SK-N-SH (cell line): Measurements from ENCODE around the gene D2HGDH. TPM values are rescaled to one million over a fixed set of nuclear protein-coding genes. Genes with fewer than 3 reads are reported as not detected.
A peak's percentile ranks its signal among the peaks of the same experiment; 100 is the strongest.

Source experiments
- CTCF ChIA-PET: fragments of 300-600, 350-600 bp; formaldehyde crosslinking; extraction: SDS; loops from one replicate; lab custom pipeline; 2021; lab: Yijun Ruan, JAX
- POLR2A ChIA-PET: fragments of 350-600 bp; sonication (Branson Sonifier 250); formaldehyde crosslinking; extraction: SDS; loops from one replicate; lab custom pipeline; 2020; ENCODE audit warnings: antibody characterized with exemption, inconsistent platforms; lab: Yijun Ruan, JAX
- DNase-seq: peaks from one replicate; pipeline ENCODE4 v3.0.0; 2012
- H2AFZ ChIP-seq: fragments of 200-600 bp; sonication (generic); 2 replicates; pipeline ENCODE4 v1.8.1; 2016; ENCODE audit warnings: antibody characterized with exemption, mild to moderate bottlenecking, low read depth
- H3F3A ChIP-seq: fragments of 200-600 bp; sonication (generic); replicated peaks from 2 replicates; pipeline ENCODE3; 2016; ENCODE audit warnings: antibody characterized with exemption, mild to moderate bottlenecking; ENCODE audit not compliant: insufficient read depth
- H3K27ac ChIP-seq, 2 experiments: fragments of 200-500 bp in 1 of 2; fragments of 200-600 bp in 1 of 2; sonication (Bioruptor generic) in 1 of 2; sonication (generic), shearing (Covaris generic) in 1 of 2; 2 replicates each; pipeline versions ENCODE4 v1.5.1 to v1.6.1; 2014 to 2016; ENCODE audit warnings: low read depth in 2 of 2, inconsistent platforms in 1 of 2, low read length in 1 of 2, mild to moderate bottlenecking in 1 of 2, mixed read lengths in 1 of 2
- H3K27me3 ChIP-seq: fragments of 200-600 bp; sonication (generic), shearing (Covaris generic); 2 replicates; pipeline ENCODE4 v1.6.1; 2016; ENCODE audit warnings: mixed run types; ENCODE audit not compliant: insufficient read depth
- H3K36me3 ChIP-seq, 2 experiments: fragments of 200-500 bp in 1 of 2; fragments of 200-600 bp in 1 of 2; sonication (Bioruptor generic) in 1 of 2; sonication (generic) in 1 of 2; replicated peaks in 1 of 2; 2 replicates each; pipeline versions ENCODE3 to v1.5.1; 2014 to 2016; ENCODE audit warnings: low read length in 1 of 2, mild to moderate bottlenecking in 1 of 2; ENCODE audit not compliant: insufficient read depth in 2 of 2, control insufficient read depth in 1 of 2
- H3K4me1 ChIP-seq, 2 experiments: fragments of 200-500 bp in 1 of 2; fragments of 200-600 bp in 1 of 2; sonication (Bioruptor generic) in 1 of 2; sonication (generic), shearing (Covaris generic) in 1 of 2; 2 replicates each; pipeline versions ENCODE4 v1.5.1 to v1.6.1; 2014 to 2016; ENCODE audit warnings: low read depth in 1 of 2, low read length in 1 of 2, mixed run types in 1 of 2; ENCODE audit not compliant: insufficient read depth in 2 of 2, control insufficient read depth in 1 of 2
- H3K4me2 ChIP-seq: fragments of 200-600 bp; sonication (generic), shearing (Covaris generic); 2 replicates; pipeline ENCODE4 v1.6.1; 2017; ENCODE audit warnings: mixed run types
- H3K4me3 ChIP-seq, 2 experiments: fragments of 200-500 bp in 1 of 2; fragments of 200-600 bp in 1 of 2; sonication (Bioruptor generic) in 1 of 2; sonication (generic), shearing (Covaris generic) in 1 of 2; 2 replicates each; pipeline versions ENCODE4 v1.5.1 to v1.8.1; 2014 to 2016; ENCODE audit warnings: low read depth in 2 of 2, inconsistent platforms in 1 of 2, low read length in 1 of 2, mild to moderate bottlenecking in 1 of 2, mixed read lengths in 1 of 2, moderate library complexity in 1 of 2
- H3K79me2 ChIP-seq: fragments of 200-600 bp; sonication (generic); 2 replicates; pipeline ENCODE4 v1.8.1; 2017; ENCODE audit warnings: mild to moderate bottlenecking; ENCODE audit not compliant: insufficient read depth
- H3K9ac ChIP-seq: fragments of 200-600 bp; sonication (generic); 2 replicates; pipeline ENCODE4 v1.6.1; 2017; ENCODE audit warnings: mixed run types
- H3K9me2 ChIP-seq: fragments of 200-600 bp; sonication (generic); 2 replicates; pipeline ENCODE4 v1.6.1; 2017; ENCODE audit warnings: mixed run types
- H3K9me3 ChIP-seq: fragments of 200-600 bp; sonication (generic); 2 replicates; pipeline ENCODE4 v1.6.1; 2017; ENCODE audit warnings: mixed run types, mild to moderate bottlenecking, moderate library complexity
- H4K20me1 ChIP-seq: fragments of 200-600 bp; sonication (generic); 2 replicates; pipeline ENCODE4 v1.6.1; 2017; ENCODE audit warnings: mild to moderate bottlenecking, mixed run types; ENCODE audit not compliant: insufficient read depth
- CHD2 ChIP-seq: fragments of 150-350 bp; IDR thresholded peaks from 2 replicates; pipeline ENCODE4 v1.6.1; 2018; ENCODE audit warnings: low read length; ENCODE audit not compliant: partially characterized antibody
- EZH2phosphoT487 ChIP-seq: fragments of 200-600 bp; sonication (generic); IDR thresholded peaks from 2 replicates; pipeline ENCODE4 v1.6.1; 2017; ENCODE audit warnings: low read depth, mixed run types, mild to moderate bottlenecking, antibody characterized with exemption, moderate library complexity, borderline replicate concordance
- FOSL2 ChIP-seq: IDR thresholded peaks from 2 replicates; pipeline ENCODE4 v1.4.0; 2012; ENCODE audit warnings: low read depth, mild to moderate bottlenecking, moderate library complexity, borderline replicate concordance
- FOXJ3 ChIP-seq: sonication (generic); formaldehyde crosslinking; IDR thresholded peaks from 2 replicates; pipeline ENCODE4 v1.5.1; 2020; ENCODE audit warnings: mild to moderate bottlenecking, missing genetic modification reagents
- FOXM1 ChIP-seq: IDR thresholded peaks from 2 replicates; pipeline ENCODE4 v1.4.0; 2012; ENCODE audit warnings: low read depth, mild to moderate bottlenecking
- JUND ChIP-seq: IDR thresholded peaks from 2 replicates; pipeline ENCODE4 v1.4.0; 2012
- NFIC ChIP-seq: IDR thresholded peaks from 2 replicates; pipeline ENCODE4 v1.4.0; 2012; ENCODE audit warnings: borderline replicate concordance
- RCOR1 ChIP-seq: fragments of 150-350 bp; IDR thresholded peaks from 2 replicates; pipeline ENCODE4 v1.6.1; 2017; ENCODE audit warnings: antibody characterized with exemption, low read length
- SMC3 ChIP-seq: IDR thresholded peaks from 2 replicates; pipeline ENCODE4 v1.6.1; 2012; ENCODE audit warnings: low read depth, low read length, improper control_type of control experiment
- TAF1 ChIP-seq: IDR thresholded peaks from 2 replicates; pipeline ENCODE4 v1.6.1; 2012; ENCODE audit warnings: low read depth, mild to moderate bottlenecking, low read length, moderate library complexity, borderline replicate concordance
- USF1 ChIP-seq: IDR thresholded peaks from 2 replicates; pipeline ENCODE4 v1.4.0; 2012; ENCODE audit warnings: low read depth, borderline replicate concordance
- ZBTB33 ChIP-seq: IDR thresholded peaks from 2 replicates; pipeline ENCODE4 v1.4.0; 2012; ENCODE audit warnings: low read depth, borderline replicate concordance
- WGBS: methylation state at CpG from one replicate; pipeline ENCODE4 v1.1.6; 2017; ENCODE audit warnings: low lambda C conversion rate; 5-methylcytosine and 5-hydroxymethylcytosine counted together
- polyA plus RNA-seq, 3 experiments: library from polyadenylated mRNA; depleted of rRNA; stranded (reverse); fragments of >200 nt; gene quantifications; 2 replicates each; pipeline ENCODE4 v1.2.3, GENCODE V29; 2012
- TF ChIP-seq, protein P1 (sequence below): IDR thresholded peaks from 2 replicates; pipeline ENCODE4 v1.6.1; 2012; ENCODE audit warnings: mild to moderate bottlenecking, low read depth, low read length, moderate library complexity
- TF ChIP-seq, protein P2 (sequence below): fragments of 150-350 bp; IDR thresholded peaks from 2 replicates; pipeline ENCODE4 v1.6.1; 2016; ENCODE audit warnings: mild to moderate bottlenecking, low read depth, low read length

The D2HGDH gene
- polyA plus RNA-seq, 1 of the 3 experiments (the other 2 are of a cell fraction): 36.3 TPM

GRCh38 chr2:241777170-241777685 lies 42.8 kb downstream of the D2HGDH start:
- no peaks in the 10 kb centered on the region for H3K36me3 ChIP-seq
- 0 out of 2 replicates have a peak, but pooled peaks cover 5% of the 10 kb centered on the region for H3K9me3 ChIP-seq
- H3K9ac ChIP-seq: no peak overlapping the region
- H2AFZ ChIP-seq: no peak overlapping the region
- no peaks in the 10 kb centered on the region for H4K20me1 ChIP-seq
- ChIA-PET POLR2A (no interaction called here), CTCF (interaction anchor here (1.2 to 3.0 kb wide), 2 partner anchors 13 to 42 kb away, joined by 4 to 13 read pairs; partner anchors contain the start of gene D2HGDH)
- H3F3A ChIP-seq: no peaks in the 10 kb centered on the region
- H3K27me3 ChIP-seq: no peaks in the 10 kb centered on the region
- peaks cover 8 to 20% of the 10 kb centered on the region in 2 experiments; a peak in 2 of 4 replicates for H3K4me1 ChIP-seq
- 90% methylated on average over 8 of the region's 22 CpGs for WGBS
- no peaks in the 10 kb centered on the region for H3K79me2 ChIP-seq
- peak; percentile 26 for DNase-seq
- H3K4me2 ChIP-seq: no peak overlapping the region
- no peak overlapping the region for H3K4me3 ChIP-seq
- no peaks in the 10 kb centered on the region for H3K9me2 ChIP-seq
- TF ChIP-seq NFIC: no peak
- TF ChIP-seq, protein P1, sequence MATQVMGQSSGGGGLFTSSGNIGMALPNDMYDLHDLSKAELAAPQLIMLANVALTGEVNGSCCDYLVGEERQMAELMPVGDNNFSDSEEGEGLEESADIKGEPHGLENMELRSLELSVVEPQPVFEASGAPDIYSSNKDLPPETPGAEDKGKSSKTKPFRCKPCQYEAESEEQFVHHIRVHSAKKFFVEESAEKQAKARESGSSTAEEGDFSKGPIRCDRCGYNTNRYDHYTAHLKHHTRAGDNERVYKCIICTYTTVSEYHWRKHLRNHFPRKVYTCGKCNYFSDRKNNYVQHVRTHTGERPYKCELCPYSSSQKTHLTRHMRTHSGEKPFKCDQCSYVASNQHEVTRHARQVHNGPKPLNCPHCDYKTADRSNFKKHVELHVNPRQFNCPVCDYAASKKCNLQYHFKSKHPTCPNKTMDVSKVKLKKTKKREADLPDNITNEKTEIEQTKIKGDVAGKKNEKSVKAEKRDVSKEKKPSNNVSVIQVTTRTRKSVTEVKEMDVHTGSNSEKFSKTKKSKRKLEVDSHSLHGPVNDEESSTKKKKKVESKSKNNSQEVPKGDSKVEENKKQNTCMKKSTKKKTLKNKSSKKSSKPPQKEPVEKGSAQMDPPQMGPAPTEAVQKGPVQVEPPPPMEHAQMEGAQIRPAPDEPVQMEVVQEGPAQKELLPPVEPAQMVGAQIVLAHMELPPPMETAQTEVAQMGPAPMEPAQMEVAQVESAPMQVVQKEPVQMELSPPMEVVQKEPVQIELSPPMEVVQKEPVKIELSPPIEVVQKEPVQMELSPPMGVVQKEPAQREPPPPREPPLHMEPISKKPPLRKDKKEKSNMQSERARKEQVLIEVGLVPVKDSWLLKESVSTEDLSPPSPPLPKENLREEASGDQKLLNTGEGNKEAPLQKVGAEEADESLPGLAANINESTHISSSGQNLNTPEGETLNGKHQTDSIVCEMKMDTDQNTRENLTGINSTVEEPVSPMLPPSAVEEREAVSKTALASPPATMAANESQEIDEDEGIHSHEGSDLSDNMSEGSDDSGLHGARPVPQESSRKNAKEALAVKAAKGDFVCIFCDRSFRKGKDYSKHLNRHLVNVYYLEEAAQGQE: no peak
- TF ChIP-seq, protein P2, sequence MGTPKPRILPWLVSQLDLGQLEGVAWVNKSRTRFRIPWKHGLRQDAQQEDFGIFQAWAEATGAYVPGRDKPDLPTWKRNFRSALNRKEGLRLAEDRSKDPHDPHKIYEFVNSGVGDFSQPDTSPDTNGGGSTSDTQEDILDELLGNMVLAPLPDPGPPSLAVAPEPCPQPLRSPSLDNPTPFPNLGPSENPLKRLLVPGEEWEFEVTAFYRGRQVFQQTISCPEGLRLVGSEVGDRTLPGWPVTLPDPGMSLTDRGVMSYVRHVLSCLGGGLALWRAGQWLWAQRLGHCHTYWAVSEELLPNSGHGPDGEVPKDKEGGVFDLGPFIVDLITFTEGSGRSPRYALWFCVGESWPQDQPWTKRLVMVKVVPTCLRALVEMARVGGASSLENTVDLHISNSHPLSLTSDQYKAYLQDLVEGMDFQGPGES: no peak
- TF ChIP-seq TAF1: no peak
- no peak for TF ChIP-seq SMC3
- no peak for TF ChIP-seq JUND
- no peak for TF ChIP-seq FOXJ3
- TF ChIP-seq FOSL2: no peak
- no peak overlapping the region for H3K27ac ChIP-seq

DNA sequence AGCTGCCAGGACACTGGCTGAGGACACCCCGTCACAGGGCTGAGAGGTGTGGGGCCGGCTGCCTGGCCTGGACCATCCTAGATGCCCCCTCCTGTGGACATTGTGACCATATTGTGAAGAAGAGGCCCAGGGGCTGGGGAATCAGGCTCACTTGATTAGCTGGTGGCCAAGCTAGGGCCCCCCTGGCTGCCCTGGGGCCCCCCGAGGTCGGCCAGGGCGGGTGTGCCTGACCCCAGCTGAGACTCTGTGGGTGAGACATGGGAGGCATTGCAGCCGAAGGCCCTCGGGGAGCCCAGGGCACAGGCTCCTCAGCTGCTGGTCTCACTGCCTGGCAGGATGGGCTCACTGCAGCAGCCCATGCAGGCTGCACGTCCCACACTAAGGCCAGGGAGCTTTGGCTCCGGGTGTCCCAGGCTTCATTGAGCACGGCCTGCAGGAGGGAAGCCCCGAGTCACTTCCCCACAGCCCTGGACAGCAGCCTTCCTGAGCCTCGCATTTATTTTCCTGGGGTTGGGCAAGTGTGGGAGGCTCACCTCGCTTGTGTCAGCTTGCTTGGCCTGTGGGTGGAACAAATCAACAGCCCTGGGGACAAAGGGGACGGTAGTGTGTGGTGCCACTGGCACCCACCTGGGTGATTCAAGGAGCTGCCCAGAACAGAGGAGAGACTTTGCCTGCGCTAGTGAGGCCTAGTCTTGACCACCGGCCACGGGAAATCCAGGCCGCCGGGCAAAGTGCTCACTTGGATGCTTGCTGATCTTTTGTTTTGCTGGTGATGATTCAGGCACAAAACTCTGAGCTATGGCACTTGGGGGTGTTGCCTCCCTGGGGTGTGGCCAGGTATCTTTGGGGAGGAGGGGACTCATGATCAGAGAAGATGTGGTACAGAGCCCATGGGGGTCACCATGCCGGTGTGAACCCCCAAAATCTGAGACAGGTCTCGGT lies 43.5 kb downstream of the D2HGDH start:
- Histone ChIP-seq H3F3A (no peaks in the 10 kb centered on the region), H3K9ac (no peak overlapping the region), H3K27me3 (no peaks in the 10 kb centered on the region), H2AFZ (no peak overlapping the region), H3K27ac (no peak overlapping the region), H3K9me3 (0 out of 2 replicates have a peak, but pooled peaks cover 5% of the 10 kb centered on the region), H3K4me2 (no peak overlapping the region), H3K4me3 (no peak overlapping the region), H3K9me2 (no peaks in the 10 kb centered on the region), H3K79me2 (no peaks in the 10 kb centered on the region), H3K4me1 (peaks cover 8 to 20% of the 10 kb centered on the region in 2 experiments; a peak in 2 of 4 replicates), H3K36me3 (no peaks in the 10 kb centered on the region), H4K20me1 (no peaks in the 10 kb centered on the region)
- WGBS: 74% methylated on average over 7 of the region's 21 CpGs
- CTCF ChIA-PET: interaction anchor here (1.2 to 3.0 kb wide), 2 partner anchors 14 to 43 kb away, joined by 4 to 13 read pairs; partner anchors contain the start of gene D2HGDH
- POLR2A ChIA-PET: no interaction called here
- peak; percentile 30 for DNase-seq
- TF ChIP-seq CHD2: no peak
- no peak for TF ChIP-seq ZBTB33
- no peak for TF ChIP-seq USF1
- no peak for TF ChIP-seq EZH2phosphoT487
- no peak for TF ChIP-seq RCOR1
- TF ChIP-seq FOXM1: no peak
- no peak for TF ChIP-seq SMC3
